GM12874 (cell line): ENCODE data around the gene SYNM.

Experiments used
- CTCF ChIP-seq: IDR thresholded peaks from 2 replicates; pipeline ENCODE4 v1.5.1; 2011; ENCODE audit warnings: low read depth, mild to moderate bottlenecking, control low read depth, low read length, moderate library complexity; ENCODE audit not compliant: insufficient read depth

Gene SYNM

GRCh38 chr15:99059010-99059981 is 45.6 kb upstream of the SYNM start:
- TF ChIP-seq CTCF = peak; percentile 84

- TF ChIP-seq CTCF = no peak
Measured at GRCh38 chr15:99062226-99062625, 42.7 kb upstream of the SYNM start.

- TF ChIP-seq CTCF = no peak
Measured at GRCh38 chr15:99068186-99068585, 36.7 kb upstream of the SYNM start.

DNA sequence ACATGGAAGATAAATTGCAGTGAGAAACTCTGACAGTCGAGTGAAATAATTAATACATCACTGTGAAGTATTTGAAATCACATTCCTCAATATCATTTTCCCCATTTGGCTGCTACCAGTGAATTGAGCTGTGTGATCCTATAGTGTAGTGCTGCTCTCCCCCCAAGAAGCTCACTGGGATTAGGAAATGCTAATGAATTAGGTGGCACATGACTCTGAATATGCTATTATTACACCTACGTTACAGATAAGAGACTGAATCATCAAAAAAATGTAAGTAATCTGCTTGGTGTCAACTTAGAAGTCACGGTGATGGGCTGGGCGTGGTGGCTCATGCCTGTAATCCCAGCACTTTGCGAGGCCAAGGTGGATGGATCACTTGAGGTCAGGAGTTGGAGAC is 34.7 kb upstream of the SYNM start:
- no peak for TF ChIP-seq CTCF

GRCh38 chr15:99071091-99071680 is 33.7 kb upstream of the SYNM start:
- TF ChIP-seq CTCF = no peak

DNA sequence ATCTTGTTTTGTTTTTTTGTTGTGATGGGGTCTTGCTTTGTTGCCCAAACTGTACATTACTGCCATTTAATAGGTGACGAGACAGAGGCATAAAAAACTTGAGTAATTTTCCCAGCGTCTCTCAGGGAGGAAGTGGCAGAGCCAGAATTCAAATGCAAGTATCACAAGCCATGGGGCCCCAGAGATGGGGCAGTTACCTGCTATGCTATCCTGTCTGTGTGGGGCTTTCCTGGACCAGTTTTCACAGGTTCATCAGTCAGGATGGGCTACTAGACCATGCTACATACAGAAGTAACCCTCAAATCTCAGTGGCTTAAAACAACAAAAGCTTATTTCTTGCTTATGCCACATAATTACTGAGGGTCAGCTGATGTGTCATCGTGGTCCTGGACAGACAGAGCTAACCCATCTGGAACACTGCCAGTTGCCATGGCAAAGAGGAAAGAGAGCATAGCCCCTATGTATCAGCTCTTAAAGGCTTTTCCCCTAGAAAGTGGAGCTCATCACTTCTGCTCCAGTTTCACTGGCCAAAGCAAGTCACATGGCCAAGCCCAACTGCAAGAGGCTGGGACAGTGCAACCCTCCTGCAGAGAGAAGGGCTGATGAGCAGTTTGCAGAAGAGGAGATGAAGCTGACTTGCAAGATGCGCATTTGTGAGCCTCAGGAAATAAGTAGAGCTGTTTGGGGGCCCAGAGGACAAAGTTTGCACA is 31.7 kb upstream of the SYNM start:
- no peak for TF ChIP-seq CTCF

DNA sequence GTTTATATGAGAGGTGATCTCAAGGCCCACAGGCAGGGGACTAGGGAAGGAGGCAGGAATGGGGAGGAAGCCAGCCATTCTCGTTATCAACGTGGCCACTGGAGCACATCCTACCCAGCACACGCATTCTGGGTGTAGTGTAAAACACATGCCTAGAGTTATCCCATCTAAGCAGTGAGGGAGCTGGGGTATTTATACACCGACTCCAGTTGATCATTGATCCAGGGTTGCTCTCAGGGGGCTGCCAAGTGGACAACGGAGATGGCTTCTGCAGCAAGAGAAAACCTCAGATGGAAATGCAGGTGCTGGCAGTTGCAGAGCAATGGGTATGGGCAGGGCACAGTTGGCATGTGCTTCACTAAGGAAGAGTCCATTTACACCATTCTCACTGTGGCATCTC is 30.4 kb upstream of the SYNM start:
- TF ChIP-seq CTCF = no peak
